Mesenchymal stem cell (in vitro differentiated cells and primary cell): ENCODE measurements around the gene TGFA.

ENCODE experiments used
- DNase-seq: peaks from one replicate; pipeline ENCODE4 v3.0.0-alpha.2; 2013
- H2AFZ ChIP-seq: one replicate; pipeline ENCODE4 v1.6.1; 2013; ENCODE audit warnings: low read depth, mild to moderate bottlenecking, control low read depth, inconsistent platforms, low read length, moderate library complexity
- H2AK5ac ChIP-seq: 2 replicates; pipeline ENCODE4 v1.6.1; 2013; ENCODE audit warnings: low read length, moderate library complexity, mild to moderate bottlenecking, inconsistent platforms; ENCODE audit not compliant: severe bottlenecking
- H2BK120ac ChIP-seq: one replicate; pipeline ENCODE4 v1.6.1; 2013; ENCODE audit warnings: low read depth, mild to moderate bottlenecking, inconsistent platforms, low read length, moderate library complexity
- H2BK12ac ChIP-seq, 2 experiments: one replicate each; pipeline ENCODE4 v1.6.1; 2013; ENCODE audit warnings: inconsistent platforms in 2 of 2, low read length in 2 of 2, mild to moderate bottlenecking in 2 of 2, moderate library complexity in 2 of 2, control low read depth in 1 of 2
- H2BK15ac ChIP-seq: one replicate; pipeline ENCODE4 v1.6.1; 2013; ENCODE audit warnings: mild to moderate bottlenecking, low read depth, inconsistent platforms; ENCODE audit not compliant: poor library complexity, severe bottlenecking
- H2BK5ac ChIP-seq: 2 replicates; pipeline ENCODE4 v1.6.1; 2013; ENCODE audit warnings: low read depth, mild to moderate bottlenecking, low read length, control low read depth, inconsistent platforms; ENCODE audit not compliant: poor library complexity, severe bottlenecking
- H3K14ac ChIP-seq, 2 experiments: one replicate each; pipeline ENCODE4 v1.6.1; 2013; ENCODE audit warnings: inconsistent platforms in 2 of 2, low read length in 2 of 2, control low read depth in 1 of 2, mild to moderate bottlenecking in 1 of 2, moderate library complexity in 1 of 2
- H3K18ac ChIP-seq, 2 experiments: one replicate each; pipeline ENCODE4 v1.6.1; 2013; ENCODE audit warnings: inconsistent platforms in 2 of 2, low read length in 2 of 2, control low read depth in 1 of 2, low read depth in 1 of 2, mild to moderate bottlenecking in 1 of 2
- H3K23ac ChIP-seq, 2 experiments: one replicate each; pipeline ENCODE4 v1.6.1; 2013; ENCODE audit warnings: inconsistent platforms in 2 of 2, low read length in 2 of 2, mild to moderate bottlenecking in 2 of 2, moderate library complexity in 2 of 2, control low read depth in 1 of 2
- H3K27ac ChIP-seq: 2 replicates; pipeline ENCODE4 v1.5.1; 2013; ENCODE audit warnings: mild to moderate bottlenecking, moderate library complexity, low read length, control low read depth, inconsistent platforms; ENCODE audit not compliant: poor library complexity, severe bottlenecking
- H3K27me3 ChIP-seq, 2 experiments: 2 replicates each; pipeline versions ENCODE4 v1.6.1 to v1.7.0; 2013; ENCODE audit warnings: low read length in 2 of 2, mild to moderate bottlenecking in 2 of 2, moderate library complexity in 2 of 2, control low read depth in 1 of 2, inconsistent platforms in 1 of 2; ENCODE audit not compliant: control insufficient read depth in 1 of 2, insufficient read depth in 1 of 2
- H3K36me3 ChIP-seq, 2 experiments: 2 replicates each; pipeline versions ENCODE4 v1.6.1 to v1.7.0; 2013; ENCODE audit warnings: low read length in 2 of 2, control low read depth in 1 of 2, inconsistent platforms in 1 of 2, low read depth in 1 of 2, mild to moderate bottlenecking in 1 of 2; ENCODE audit not compliant: insufficient read depth in 2 of 2, control insufficient read depth in 1 of 2
- H3K4ac ChIP-seq, 2 experiments: one replicate each; pipeline ENCODE4 v1.6.1; 2013; ENCODE audit warnings: inconsistent platforms in 2 of 2, low read length in 2 of 2, mild to moderate bottlenecking in 2 of 2, moderate library complexity in 2 of 2, control low read depth in 1 of 2, low read depth in 1 of 2
- H3K4me1 ChIP-seq: 2 replicates; pipeline ENCODE4 v1.6.1; 2013; ENCODE audit warnings: low read depth, low read length, control low read depth; ENCODE audit not compliant: control insufficient read depth, insufficient read depth
- H3K4me2 ChIP-seq: 2 replicates; pipeline ENCODE4 v1.6.1; 2013; ENCODE audit warnings: low read length, mild to moderate bottlenecking, inconsistent platforms; ENCODE audit not compliant: poor library complexity, severe bottlenecking
- H3K4me3 ChIP-seq, 2 experiments: 2 replicates each; pipeline versions ENCODE4 v1.5.1 to v1.7.0; 2013; ENCODE audit warnings: low read length in 2 of 2, mild to moderate bottlenecking in 2 of 2, control low read depth in 1 of 2, low read depth in 1 of 2; ENCODE audit not compliant: insufficient read depth in 1 of 2
- H3K79me1 ChIP-seq: replicated peaks from 2 replicates; pipeline ENCODE4 v1.6.1; 2013; ENCODE audit warnings: mild to moderate bottlenecking, control low read depth, low read length, inconsistent platforms; ENCODE audit not compliant: poor library complexity, severe bottlenecking
- H3K9ac ChIP-seq: 2 replicates; pipeline ENCODE4 v1.7.0; 2013; ENCODE audit warnings: mild to moderate bottlenecking, low read length, moderate library complexity
- H3K9me3 ChIP-seq: 2 replicates; pipeline ENCODE4 v1.7.0; 2013; ENCODE audit warnings: mild to moderate bottlenecking, low read length; ENCODE audit not compliant: control insufficient read depth
- H4K8ac ChIP-seq: one replicate; pipeline ENCODE4 v1.6.1; 2013; ENCODE audit warnings: inconsistent platforms, mild to moderate bottlenecking, low read length, moderate library complexity
- H4K91ac ChIP-seq: one replicate; pipeline ENCODE4 v1.6.1; 2013; ENCODE audit warnings: mild to moderate bottlenecking, low read length, inconsistent platforms
- WGBS: methylation state at CpG from one replicate; pipeline ENCODE4 v1.1.7; 2013; ENCODE audit warnings: mixed read lengths; 5-methylcytosine and 5-hydroxymethylcytosine counted together

TGFA gene

DNA sequence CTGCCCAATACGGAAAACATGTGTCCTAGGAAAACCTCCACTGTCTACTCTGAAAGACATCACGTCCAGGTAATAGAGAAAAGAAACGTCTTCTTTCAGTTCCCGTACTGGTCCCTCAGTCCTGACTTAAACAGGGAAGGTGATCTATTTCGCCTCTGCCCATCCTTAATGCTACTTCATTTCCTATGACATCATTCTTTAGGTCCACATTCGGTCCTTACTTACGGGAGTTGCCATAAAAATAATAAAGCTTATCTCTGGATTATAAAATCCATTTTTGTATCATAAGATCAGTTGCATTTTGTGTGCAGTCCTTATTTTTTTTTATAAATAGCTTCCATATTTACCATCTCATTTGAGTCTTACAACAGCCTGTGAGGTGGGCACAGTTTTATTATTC is 3.7 kb downstream of the TGFA start:
- Histone ChIP-seq H3K18ac (no peak overlapping the region), H3K79me1 (no peaks in the 10 kb centered on the region), H4K8ac (no peak overlapping the region), H2BK12ac (no peak overlapping the region), H3K9me3 (no peaks in the 10 kb centered on the region), H3K4me1 (peaks cover 24% of the 10 kb centered on the region), H3K27me3 (peaks cover 34 to 62% of the 10 kb centered on the region in 2 experiments), H2AFZ (no peak overlapping the region), H2BK120ac (no peak overlapping the region), H2AK5ac (no peak overlapping the region), H3K27ac (no peak overlapping the region), H3K4me3 (no peak overlapping the region), H3K4ac (no peak overlapping the region), H2BK5ac (no peak overlapping the region), H4K91ac (no peak overlapping the region), H3K36me3 (no peaks in the 10 kb centered on the region), H3K9ac (no peak overlapping the region), H3K14ac (no peak overlapping the region), H2BK15ac (no peak overlapping the region), H3K23ac (no peak overlapping the region), H3K4me2 (no peak overlapping the region)
- WGBS = 88% methylated on average over 5 of the region's 7 CpGs
- no peak for DNase-seq

DNA sequence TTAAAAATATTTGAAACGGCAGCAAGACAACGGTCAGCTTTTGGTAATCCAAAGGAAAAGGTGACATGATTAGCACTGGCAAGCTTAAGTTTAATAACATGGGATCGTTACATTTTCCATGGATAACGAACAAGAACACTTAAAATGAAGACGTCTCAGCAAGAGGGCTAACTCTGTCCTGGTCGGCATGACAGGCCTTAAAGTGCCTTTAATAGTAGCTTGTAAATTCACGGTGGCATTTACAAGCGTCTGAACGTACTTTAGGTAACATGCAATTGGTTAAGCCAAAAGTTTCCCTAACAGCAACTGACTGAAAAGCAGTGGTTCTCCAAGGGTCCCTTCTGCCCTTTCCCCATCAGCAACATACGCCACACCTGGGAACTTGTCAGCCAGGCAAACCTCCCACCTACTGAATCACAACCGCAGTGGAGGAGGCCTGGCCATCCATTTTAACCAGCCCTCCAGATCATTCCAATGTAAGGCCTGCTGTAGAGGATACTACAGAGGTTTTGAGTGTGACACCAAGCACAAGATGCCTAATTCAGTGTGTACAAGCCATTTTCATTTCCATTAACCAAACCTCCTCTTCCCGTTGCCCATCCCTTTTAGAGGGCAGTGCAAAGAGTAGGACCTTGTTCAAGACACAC is 4.4 kb downstream of the TGFA start:
- Histone ChIP-seq H4K8ac (no peak overlapping the region), H2BK5ac (no peak overlapping the region)
- 65% methylated on average over 11 of the region's 12 CpGs for WGBS

DNA sequence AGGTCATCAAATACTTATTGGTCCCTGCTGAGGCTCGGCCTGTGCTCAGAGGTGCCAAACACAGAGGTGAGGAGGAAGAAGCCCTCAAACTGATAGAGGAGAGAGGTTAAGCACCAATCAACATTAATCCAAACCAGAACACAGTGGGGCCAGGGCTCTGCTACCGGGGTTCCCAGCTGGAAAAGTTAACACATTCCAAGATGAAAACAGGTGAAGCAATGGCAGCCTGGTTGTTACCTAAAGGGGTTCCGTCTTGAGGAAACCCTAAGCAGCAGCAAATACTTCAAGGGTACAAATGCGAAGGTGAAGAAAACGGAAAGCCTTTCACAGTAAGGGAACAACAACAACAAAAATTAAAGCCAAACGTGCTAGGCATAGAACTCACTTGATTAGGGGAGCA is 5.4 kb downstream of the TGFA start:
- no peak overlapping the region for H3K18ac ChIP-seq
- peaks cover 11% of the 10 kb centered on the region for H3K4me1 ChIP-seq
- H3K79me1 ChIP-seq = no peaks in the 10 kb centered on the region
- no peaks in the 10 kb centered on the region for H3K9me3 ChIP-seq
- H2BK5ac ChIP-seq = no peak overlapping the region
- WGBS = 81% methylated on average over 5 of the region's 6 CpGs
- H2BK15ac ChIP-seq = no peak overlapping the region
- no peak overlapping the region for H2BK12ac ChIP-seq
- H3K9ac ChIP-seq = no peak overlapping the region
- no peaks in the 10 kb centered on the region for H3K36me3 ChIP-seq
- DNase-seq = no peak
- no peak overlapping the region for H2AK5ac ChIP-seq
- H3K27ac ChIP-seq = no peak overlapping the region
- no peak overlapping the region for H4K8ac ChIP-seq
- no peak overlapping the region for H3K4me2 ChIP-seq
- H2AFZ ChIP-seq = no peak overlapping the region
- H3K4me3 ChIP-seq = no peak overlapping the region
- no peak overlapping the region for H3K14ac ChIP-seq
- peaks cover 23 to 53% of the 10 kb centered on the region in 2 experiments for H3K27me3 ChIP-seq
- no peak overlapping the region for H3K4ac ChIP-seq
- H2BK120ac ChIP-seq = no peak overlapping the region
- no peak overlapping the region for H4K91ac ChIP-seq
- H3K23ac ChIP-seq = no peak overlapping the region

More for the DNA sequence above, 4.4 kb downstream of the TGFA start:
- no peak overlapping the region for H3K27ac ChIP-seq
- H3K9me3 ChIP-seq = no peaks in the 10 kb centered on the region
- H2BK120ac ChIP-seq = no peak overlapping the region
- H3K9ac ChIP-seq = no peak overlapping the region
- DNase-seq = no peak
- H3K18ac ChIP-seq = no peak overlapping the region
- no peak overlapping the region for H2AFZ ChIP-seq
- H3K4ac ChIP-seq = no peak overlapping the region
- H3K79me1 ChIP-seq = no peaks in the 10 kb centered on the region
- no peak overlapping the region for H2BK15ac ChIP-seq
- H3K36me3 ChIP-seq = no peaks in the 10 kb centered on the region
- no peak overlapping the region for H3K23ac ChIP-seq
- H2AK5ac ChIP-seq = no peak overlapping the region
- peaks cover 18% of the 10 kb centered on the region for H3K4me1 ChIP-seq
- no peak overlapping the region for H4K91ac ChIP-seq
- no peak overlapping the region for H3K14ac ChIP-seq
- no peak overlapping the region for H2BK12ac ChIP-seq
- no peak overlapping the region for H3K4me3 ChIP-seq
- H3K27me3 ChIP-seq = peaks cover 26 to 58% of the 10 kb centered on the region in 2 experiments
- H3K4me2 ChIP-seq = no peak overlapping the region

DNA sequence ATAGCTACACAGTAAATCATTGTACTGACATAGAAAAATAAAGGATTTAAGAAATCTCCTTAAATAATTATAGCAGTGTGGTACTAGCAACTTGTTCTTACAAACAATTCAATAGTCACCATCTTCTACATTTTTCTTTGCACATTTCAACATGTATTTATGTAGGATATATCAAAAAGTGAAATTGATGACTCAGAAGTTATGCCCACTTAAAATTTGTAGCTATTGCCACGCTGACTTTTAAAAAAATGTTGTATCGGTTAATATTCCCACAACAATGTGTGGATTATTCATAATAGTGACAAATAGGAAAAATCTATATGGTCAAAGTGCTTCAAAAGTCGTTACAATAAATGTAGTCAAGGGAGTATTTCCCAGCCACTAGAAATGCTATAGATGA is 6.7 kb downstream of the TGFA start:
- H3K27ac ChIP-seq = no peak overlapping the region
- no peaks in the 10 kb centered on the region for H3K9me3 ChIP-seq
- H3K4me2 ChIP-seq = no peak overlapping the region
- H3K9ac ChIP-seq = no peak overlapping the region
- H3K23ac ChIP-seq = no peak overlapping the region
- H3K14ac ChIP-seq = no peak overlapping the region
- H4K8ac ChIP-seq = no peak overlapping the region
- H2AFZ ChIP-seq = no peak overlapping the region
- no peak overlapping the region for H2BK15ac ChIP-seq
- H3K4me1 ChIP-seq = peaks cover 3% of the 10 kb centered on the region
- no peak overlapping the region for H3K4ac ChIP-seq
- no peak overlapping the region for H2AK5ac ChIP-seq
- DNase-seq = no peak
- WGBS = 84% methylated on average over 3 of the region's 3 CpGs
- no peaks in the 10 kb centered on the region for H3K36me3 ChIP-seq
- no peak overlapping the region for H3K4me3 ChIP-seq
- no peak overlapping the region for H4K91ac ChIP-seq
- H2BK120ac ChIP-seq = no peak overlapping the region
- H2BK5ac ChIP-seq = no peak overlapping the region
- no peak overlapping the region for H3K18ac ChIP-seq
- no peak overlapping the region for H2BK12ac ChIP-seq
- H3K79me1 ChIP-seq = no peaks in the 10 kb centered on the region
- H3K27me3 ChIP-seq = peaks cover 12 to 39% of the 10 kb centered on the region in 2 experiments
